Smooth muscle cell (in vitro differentiated cells): ENCODE results near the gene KRTAP5-9. TPM values are rescaled to one million over a fixed set of nuclear protein-coding genes. Genes with fewer than 3 reads are reported as not detected.
"Not testable (repeated sequence)": the region's sequence is repeated elsewhere in the genome, so short reads cannot be mapped to it uniquely, and the experiment has no call there.

Experiments used
- DNase-seq: peaks from one replicate; lab custom pipeline; 2025; ENCODE audit not compliant: unreplicated experiment; lab: John Stamatoyannopoulos, UW
- H2AFZ ChIP-seq: fragments of 200-600 bp; sonication (generic); 2 replicates; pipeline ENCODE4 v1.6.0; 2016; ENCODE audit warnings: antibody characterized with exemption, low read depth, mild to moderate bottlenecking
- H3F3A ChIP-seq: fragments of 200-600 bp; sonication (generic); 2 replicates; pipeline ENCODE4 v1.6.0; 2017; ENCODE audit warnings: antibody characterized with exemption, low read depth
- H3K27ac ChIP-seq: fragments of 200-600 bp; sonication (generic); 2 replicates; pipeline ENCODE4 v1.5.1; 2016; ENCODE audit warnings: low read depth, mild to moderate bottlenecking
- H3K27me3 ChIP-seq: fragments of 200-600 bp; sonication (generic); 2 replicates; pipeline ENCODE4 v1.6.1; 2016; ENCODE audit warnings: low read depth, mild to moderate bottlenecking
- H3K36me3 ChIP-seq: fragments of 200-600 bp; sonication (generic); 2 replicates; pipeline ENCODE4 v1.5.1; 2016; ENCODE audit warnings: low read depth
- H3K4me1 ChIP-seq: fragments of 200-600 bp; sonication (generic); 2 replicates; pipeline ENCODE4 v1.5.1; 2016; ENCODE audit warnings: low read depth
- H3K4me2 ChIP-seq: fragments of 200-600 bp; sonication (generic); 2 replicates; pipeline ENCODE4 v1.6.0; 2016; ENCODE audit warnings: mild to moderate bottlenecking
- H3K4me3 ChIP-seq: fragments of 200-600 bp; sonication (generic); 2 replicates; pipeline ENCODE4 v1.5.1; 2016; ENCODE audit warnings: mild to moderate bottlenecking
- H3K79me2 ChIP-seq: fragments of 200-600 bp; sonication (generic); 2 replicates; pipeline ENCODE4 v1.6.0; 2016; ENCODE audit warnings: low read depth, mild to moderate bottlenecking
- H3K9ac ChIP-seq: fragments of 200-600 bp; sonication (generic); 2 replicates; pipeline ENCODE4 v1.6.0; 2016; ENCODE audit warnings: low read depth
- H3K9me3 ChIP-seq: fragments of 200-600 bp; sonication (generic); replicated peaks from 2 replicates; pipeline ENCODE4 v1.5.1; 2016; ENCODE audit warnings: low read depth
- H4K20me1 ChIP-seq: fragments of 200-600 bp; sonication (generic); 2 replicates; pipeline ENCODE4 v1.6.0; 2016; ENCODE audit warnings: low read depth
- CTCF ChIP-seq: fragments of 200-600 bp; sonication (generic); IDR thresholded peaks from 2 replicates; pipeline ENCODE4 v1.5.1; 2017; ENCODE audit warnings: borderline replicate concordance, mild to moderate bottlenecking, antibody characterized with exemption; ENCODE audit not compliant: insufficient read depth, poor library complexity, severe bottlenecking
- WGBS: methylation state at CpG from one replicate; pipeline ENCODE4 v1.1.7; 2016; ENCODE audit warnings: low lambda C conversion rate; 5-methylcytosine and 5-hydroxymethylcytosine counted together
- polyA plus RNA-seq: library from polyadenylated mRNA; unstranded; fragments of >200 nt; fragmentation: Nextera tagmentation; extraction: Ambion mirVana; gene quantifications from 2 replicates; pipeline ENCODE4 v1.2.1, GENCODE V29; 2016
- small RNA-seq: library from RNA; depleted of rRNA; stranded (forward); fragments of <200 nt; gene quantifications from one replicate; pipeline ENCODE3, GENCODE V24; 2014
- total RNA-seq: library from RNA; depleted of rRNA; stranded (reverse); fragments of >200 nt; gene quantifications from 2 replicates; pipeline ENCODE4 v1.2.3, GENCODE V29; 2014

The KRTAP5-9 gene
- total and polyA plus RNA-seq, 2 experiments from 2014 or later: not detected

DNA sequence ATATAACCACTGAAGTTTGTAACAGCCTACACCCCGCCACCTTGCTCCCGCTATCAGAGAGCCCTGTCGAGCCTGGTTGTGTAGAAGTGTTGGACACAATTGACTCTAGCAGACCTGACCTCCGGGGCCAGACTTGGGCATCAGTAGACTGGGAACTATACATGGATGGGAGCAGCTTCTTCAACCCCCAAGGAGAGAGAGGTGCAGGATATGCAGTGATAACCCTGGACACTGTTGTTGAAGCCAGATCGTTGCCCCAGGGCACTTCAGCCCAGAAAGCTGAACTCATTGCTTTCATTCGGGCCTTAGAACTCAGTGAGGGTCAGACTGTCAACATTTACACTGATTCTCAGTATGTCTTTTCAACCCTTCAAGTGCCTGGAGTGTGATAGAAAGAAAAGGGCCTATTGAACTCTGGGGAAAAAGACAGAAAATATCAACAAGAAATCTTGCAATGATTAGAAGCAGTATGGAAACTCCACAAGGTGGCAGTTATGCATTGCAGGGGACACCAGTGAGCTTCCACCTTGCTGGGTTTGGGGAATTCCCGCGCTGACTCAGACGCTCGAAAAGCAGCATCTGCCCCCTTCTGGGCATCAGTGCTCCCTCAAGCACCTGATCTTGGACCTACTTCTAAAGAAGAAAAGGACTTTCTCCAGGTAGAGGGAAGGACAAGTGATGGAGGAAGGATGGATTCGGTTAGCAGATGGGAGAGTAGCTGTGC is 40.8 kb downstream of the KRTAP5-9 start:
- H2AFZ ChIP-seq, H3K36me3 ChIP-seq, DNase-seq, H3K4me2 ChIP-seq, H3K9ac ChIP-seq, H3K4me1 ChIP-seq, H3K27me3 ChIP-seq, H3K9me3 ChIP-seq, H3K27ac ChIP-seq, H3K79me2 ChIP-seq, H3F3A ChIP-seq, H4K20me1 ChIP-seq, H3K4me3 ChIP-seq: not testable (repeated sequence)
- 57% methylated on average over 11 of the region's 11 CpGs for WGBS
- peak; percentile 19 for TF ChIP-seq CTCF

DNA sequence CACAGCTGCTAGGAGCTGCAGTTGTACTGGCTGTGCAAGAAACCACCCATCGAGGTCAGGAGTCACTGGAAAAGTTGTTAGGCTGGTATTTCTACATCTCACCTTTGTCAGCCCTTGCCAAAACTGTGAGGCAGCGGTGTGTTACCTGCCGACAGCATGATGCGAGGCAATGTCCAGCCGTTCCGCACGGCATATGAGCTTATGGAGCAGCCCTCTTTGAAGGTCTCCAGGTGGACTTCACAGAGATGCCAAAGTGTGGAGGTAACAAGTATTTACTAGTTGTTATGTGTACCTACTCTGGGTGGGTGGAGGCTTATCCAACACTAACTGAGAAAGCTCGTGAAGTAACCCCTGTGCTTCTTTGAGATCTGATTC is 41.3 kb downstream of the KRTAP5-9 start:
- not testable (repeated sequence) for H2AFZ ChIP-seq

More for the DNA sequence above, 41.3 kb downstream of the KRTAP5-9 start:
- 71% methylated on average over 8 of the region's 8 CpGs for WGBS
- H3K9me3 ChIP-seq, DNase-seq, H4K20me1 ChIP-seq, H3K4me1 ChIP-seq, H3K27ac ChIP-seq, H3K27me3 ChIP-seq, H3K79me2 ChIP-seq, H3K4me2 ChIP-seq, H3F3A ChIP-seq, H3K4me3 ChIP-seq, H3K36me3 ChIP-seq, H3K9ac ChIP-seq: not testable (repeated sequence)

Small RNAs within 50 kb of the gene (small RNA-seq; reads per million reads assigned to genes)
- gene AP000867.1: not detected
- gene KRTAP5-14P: not detected

Other genes with a start within 250 kb of the KRTAP5-9 start
- gene DHCR7, start 100.0 kb upstream of the KRTAP5-9 start, total RNA-seq: 50.1 and 65.9 TPM in 2 replicates
- 81.0 and 99.1 TPM in 2 replicates for gene DHCR7, start 100.0 kb upstream of the KRTAP5-9 start, polyA plus RNA-seq
- gene NADSYN1, start 95.2 kb upstream of the KRTAP5-9 start, total RNA-seq: 30.2 and 45.4 TPM in 2 replicates
- 33.8 and 41.2 TPM in 2 replicates for gene NADSYN1, start 95.2 kb upstream of the KRTAP5-9 start, polyA plus RNA-seq
- not detected in 2 replicates for gene KRTAP5-7, start 21.2 kb upstream of the KRTAP5-9 start, total RNA-seq
- gene KRTAP5-7, start 21.2 kb upstream of the KRTAP5-9 start, polyA plus RNA-seq: not detected in 2 replicates
- not detected in 2 replicates for gene KRTAP5-8, start 10.4 kb upstream of the KRTAP5-9 start, total RNA-seq
- gene KRTAP5-8, start 10.4 kb upstream of the KRTAP5-9 start, polyA plus RNA-seq: not detected in 2 replicates
- not detected in 2 replicates for gene KRTAP5-10, start 17.1 kb downstream of the KRTAP5-9 start, total RNA-seq
- not detected in 2 replicates for gene KRTAP5-10, start 17.1 kb downstream of the KRTAP5-9 start, polyA plus RNA-seq
- gene KRTAP5-11, start 34.5 kb downstream of the KRTAP5-9 start, total RNA-seq: not detected in 2 replicates
- gene KRTAP5-11, start 34.5 kb downstream of the KRTAP5-9 start, polyA plus RNA-seq: not detected in 2 replicates